ENCODE results near the gene OTOP2. TPM values are rescaled to one million over a fixed set of nuclear protein-coding genes. Genes with fewer than 3 reads are reported as not detected.
"Not testable (repeated sequence)": the region's sequence is repeated elsewhere in the genome, so short reads cannot be mapped to it uniquely, and the experiment has no call there.

Gene OTOP2
- total RNA-seq, 4 donors from 2014 or later = not detected

DNA sequence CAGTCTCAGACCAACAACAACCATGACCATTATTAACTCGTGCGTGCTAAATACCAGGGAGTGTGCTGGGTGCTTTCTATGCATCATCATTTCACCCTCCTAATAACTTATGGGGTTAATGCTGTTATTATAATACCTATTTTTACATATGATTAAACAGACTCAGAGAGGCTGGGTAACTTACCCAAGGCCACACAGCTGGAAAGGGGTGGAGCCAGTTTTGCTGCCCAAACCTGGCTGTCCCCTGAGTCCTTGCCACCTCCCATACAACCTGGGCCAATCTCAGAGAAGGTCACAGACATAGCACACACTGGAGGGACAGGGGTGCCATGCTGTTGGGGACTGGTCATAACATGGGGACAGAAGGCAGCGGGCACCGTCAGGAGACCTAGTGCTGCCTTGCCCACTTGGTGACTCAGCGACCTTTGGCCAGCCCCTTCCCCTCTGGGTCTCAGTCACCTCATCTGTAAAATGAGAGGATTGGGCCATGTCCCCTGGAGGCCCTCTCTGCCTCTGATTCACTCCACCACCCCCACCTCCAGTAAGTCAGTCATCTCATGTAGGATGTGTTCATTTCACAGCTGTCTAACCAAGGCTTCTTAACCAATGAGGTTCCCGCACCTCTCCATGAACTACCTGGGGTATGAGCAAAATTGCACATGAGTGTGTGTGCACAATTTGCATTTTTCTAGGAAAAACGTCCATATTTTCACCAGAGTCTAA is 19.2 kb upstream of the OTOP2 start:
- Histone ChIP-seq H3K27ac (replicated peaks in 1 of 4) (no peak overlapping the region), H3K4me1 (no peaks in the 10 kb centered on the region), H3K36me3 (no peaks in the 10 kb centered on the region), H3K9me3 (no peaks in the 10 kb centered on the region), H3K27me3 (peaks cover 0 to 64% (median 0%) of the 10 kb centered on the region in 4 donors), H3K4me3 (no peak overlapping the region)
- 74% methylated on average over 7 of the region's 7 CpGs for WGBS
- TF ChIP-seq EP300 (IDR thresholded peaks at IDR 0.05) = no peak
- TF ChIP-seq, protein P1, sequence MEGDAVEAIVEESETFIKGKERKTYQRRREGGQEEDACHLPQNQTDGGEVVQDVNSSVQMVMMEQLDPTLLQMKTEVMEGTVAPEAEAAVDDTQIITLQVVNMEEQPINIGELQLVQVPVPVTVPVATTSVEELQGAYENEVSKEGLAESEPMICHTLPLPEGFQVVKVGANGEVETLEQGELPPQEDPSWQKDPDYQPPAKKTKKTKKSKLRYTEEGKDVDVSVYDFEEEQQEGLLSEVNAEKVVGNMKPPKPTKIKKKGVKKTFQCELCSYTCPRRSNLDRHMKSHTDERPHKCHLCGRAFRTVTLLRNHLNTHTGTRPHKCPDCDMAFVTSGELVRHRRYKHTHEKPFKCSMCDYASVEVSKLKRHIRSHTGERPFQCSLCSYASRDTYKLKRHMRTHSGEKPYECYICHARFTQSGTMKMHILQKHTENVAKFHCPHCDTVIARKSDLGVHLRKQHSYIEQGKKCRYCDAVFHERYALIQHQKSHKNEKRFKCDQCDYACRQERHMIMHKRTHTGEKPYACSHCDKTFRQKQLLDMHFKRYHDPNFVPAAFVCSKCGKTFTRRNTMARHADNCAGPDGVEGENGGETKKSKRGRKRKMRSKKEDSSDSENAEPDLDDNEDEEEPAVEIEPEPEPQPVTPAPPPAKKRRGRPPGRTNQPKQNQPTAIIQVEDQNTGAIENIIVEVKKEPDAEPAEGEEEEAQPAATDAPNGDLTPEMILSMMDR (IDR thresholded peaks at IDR 0.05) = no peak
- intact Hi-C loops (cut with DNase I) = no loop called here
- no peak for DNase-seq (ENCODE audit: extremely low spot score)

DNA sequence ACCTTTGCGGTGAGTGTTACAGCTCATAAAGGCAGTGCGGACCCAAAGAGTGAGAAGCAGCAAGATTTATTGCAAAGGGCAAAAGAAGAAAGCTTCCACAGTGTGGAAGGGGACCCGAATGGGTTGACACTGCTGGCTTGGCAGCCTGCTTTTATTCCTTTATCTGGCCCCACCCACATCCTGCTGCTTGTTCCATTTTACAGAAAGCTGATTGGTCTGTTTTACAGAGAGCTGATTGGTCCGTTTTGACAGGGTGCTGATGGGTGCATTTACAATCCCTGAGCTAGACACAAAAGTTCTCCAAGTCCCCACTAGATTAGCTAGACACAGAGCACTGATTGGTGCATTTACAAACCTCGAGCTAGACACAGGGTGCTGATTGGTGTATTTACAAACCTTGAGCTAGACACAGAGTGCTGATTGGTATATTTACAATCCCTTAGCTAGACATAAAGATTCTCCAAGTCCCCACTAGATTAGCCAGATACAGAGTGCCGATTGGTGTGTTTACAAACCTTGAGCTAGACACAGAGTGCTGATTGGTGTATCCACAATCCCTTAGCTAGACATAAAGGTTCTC is 17.8 kb upstream of the OTOP2 start:
- intact Hi-C loops (cut with DNase I); H3K9me3 ChIP-seq; DNase-seq (ENCODE audit: extremely low spot score); H3K27ac ChIP-seq (replicated peaks in 1 of 4); H3K36me3 ChIP-seq; H3K4me1 ChIP-seq; H3K4me3 ChIP-seq: not testable (repeated sequence)
- peaks cover 0 to 59% (median 0%) of the 10 kb centered on the region in 4 donors for H3K27me3 ChIP-seq
- WGBS = 78% methylated on average over 6 of the region's 6 CpGs

DNA sequence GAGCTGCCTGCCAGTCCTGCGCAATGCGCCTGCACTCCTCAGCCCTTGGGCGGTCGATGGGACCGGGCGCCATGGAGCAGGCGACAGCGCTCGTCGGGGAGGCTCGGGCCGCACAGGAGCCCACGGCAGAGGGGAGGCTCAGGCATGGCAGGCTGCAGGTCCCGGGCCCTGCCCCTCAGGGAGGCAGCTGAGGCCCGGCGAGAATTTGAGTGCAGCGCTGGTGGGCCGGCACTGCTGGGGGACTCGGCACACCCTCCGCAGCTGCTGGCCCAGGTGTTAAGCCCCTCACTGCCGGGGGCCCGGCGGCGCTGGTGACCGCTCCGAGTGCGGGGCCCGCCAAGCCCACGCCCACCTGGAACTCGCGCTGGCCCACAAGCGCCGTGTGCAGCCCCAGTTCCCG is 17.1 kb upstream of the OTOP2 start:
- H3K9me3 ChIP-seq = no peaks in the 10 kb centered on the region
- no peak overlapping the region for H3K27ac ChIP-seq (replicated peaks in 1 of 4)
- WGBS = 89% methylated on average over 10 of the region's 34 CpGs
- no peaks in the 10 kb centered on the region for H3K36me3 ChIP-seq
- H3K4me3 ChIP-seq = no peak overlapping the region
- DNase-seq (ENCODE audit: extremely low spot score) = no peak
- peaks cover 0 to 54% (median 0%) of the 10 kb centered on the region in 4 donors for H3K27me3 ChIP-seq
- TF ChIP-seq EP300 (IDR thresholded peaks at IDR 0.05) = no peak
- TF ChIP-seq, protein P1 (IDR thresholded peaks at IDR 0.05) = no peak
- TF ChIP-seq POLR2A (IDR thresholded peaks at IDR 0.05; ENCODE audit: low read depth) = no peak
- TF ChIP-seq POLR2AphosphoS5 (IDR thresholded peaks at IDR 0.05) = no peak
- intact Hi-C loops (cut with DNase I) = no loop called here
- H3K4me1 ChIP-seq = no peaks in the 10 kb centered on the region

DNA sequence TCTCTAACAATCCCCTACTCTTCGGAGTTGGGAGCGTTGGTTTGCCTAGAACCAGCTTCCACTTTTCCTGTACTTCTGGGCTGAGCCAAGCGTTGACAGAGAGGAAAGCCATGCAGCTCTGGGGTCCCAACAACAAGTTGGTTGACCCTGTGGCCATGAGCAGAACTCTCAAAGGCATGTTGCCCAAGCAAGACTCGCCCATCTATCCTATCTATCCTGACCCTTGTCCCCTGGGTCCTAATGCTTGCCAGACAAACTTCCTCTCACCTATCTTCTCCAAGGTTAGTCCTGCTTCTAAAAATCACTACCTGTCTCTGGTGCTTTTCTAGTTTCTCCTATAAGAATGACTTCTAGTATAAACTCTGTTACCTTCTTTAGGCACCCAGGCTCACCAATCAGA is 15.0 kb upstream of the OTOP2 start:
- DNase-seq (ENCODE audit: extremely low spot score); H3K27ac ChIP-seq (replicated peaks in 1 of 4); H3K4me1 ChIP-seq; H3K4me3 ChIP-seq; intact Hi-C loops (cut with DNase I); H3K9me3 ChIP-seq; H3K36me3 ChIP-seq: not testable (repeated sequence)
- 69% methylated on average over 4 of the region's 4 CpGs for WGBS
- peaks cover 0 to 33% (median 0%) of the 10 kb centered on the region in 4 donors for H3K27me3 ChIP-seq

DNA sequence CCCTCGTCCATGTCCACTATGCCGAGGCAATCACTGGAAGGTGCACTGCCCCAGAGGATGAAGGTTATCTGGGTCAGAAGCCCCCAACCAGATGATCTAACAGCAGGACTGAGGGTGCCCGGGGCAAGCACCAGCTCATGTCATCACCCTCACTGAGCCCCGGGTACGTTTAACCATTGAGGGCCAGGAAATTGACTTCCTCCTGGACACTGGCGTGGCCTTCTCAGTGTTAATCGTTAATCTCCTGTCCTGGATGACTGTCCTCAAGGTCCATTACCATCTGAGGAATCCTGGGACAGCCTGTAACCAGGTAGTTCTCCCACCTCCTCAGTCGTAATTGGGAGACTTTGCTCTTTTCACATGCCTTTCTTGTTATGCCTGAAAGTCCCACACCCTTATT is 12.7 kb upstream of the OTOP2 start:
- H3K4me1 ChIP-seq; DNase-seq (ENCODE audit: extremely low spot score); H3K27ac ChIP-seq (replicated peaks in 1 of 4); H3K9me3 ChIP-seq; H3K4me3 ChIP-seq; H3K36me3 ChIP-seq; intact Hi-C loops (cut with DNase I): not testable (repeated sequence)
- 78% methylated on average over 6 of the region's 8 CpGs for WGBS
- H3K27me3 ChIP-seq = peaks cover 0 to 23% (median 0%) of the 10 kb centered on the region in 4 donors

DNA sequence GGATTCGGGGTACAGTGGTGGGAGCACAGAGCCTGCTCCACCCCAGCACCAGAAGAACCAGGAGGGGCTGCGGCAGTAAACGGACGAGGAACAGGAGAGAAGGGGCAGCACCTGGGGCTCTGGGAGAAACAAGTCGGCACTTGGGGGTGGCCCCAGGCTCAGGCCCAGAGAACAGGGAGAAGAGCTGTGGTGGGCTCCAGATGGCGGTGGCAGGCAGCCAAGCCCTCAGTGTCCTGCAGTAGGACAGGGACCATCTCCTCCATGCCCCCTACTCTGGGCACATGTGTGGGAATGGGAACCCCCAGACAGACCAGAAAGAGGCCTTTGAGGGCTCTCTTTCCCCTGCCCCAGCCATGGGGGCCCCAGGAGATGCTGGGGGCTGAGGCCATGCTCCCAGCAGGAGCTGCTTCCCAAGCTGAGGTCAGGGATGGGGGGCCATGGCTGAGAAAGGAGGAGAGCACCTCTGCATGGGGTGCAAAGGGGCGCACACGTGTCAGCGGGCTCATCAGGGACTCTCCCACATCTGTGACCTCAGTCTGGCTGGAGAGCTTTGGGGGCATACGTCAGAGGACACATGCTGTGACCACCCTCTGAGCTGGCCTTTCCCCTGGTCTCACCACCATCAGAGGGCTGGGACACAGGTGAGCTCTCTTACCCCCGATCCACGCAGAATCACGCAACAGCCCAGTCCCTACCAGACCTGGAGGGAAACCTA is 7.8 kb upstream of the OTOP2 start:
- no peaks in the 10 kb centered on the region for H3K9me3 ChIP-seq
- H3K27ac ChIP-seq (replicated peaks in 1 of 4) = no peak overlapping the region
- peaks cover 0 to 53% (median under 1%) of the 10 kb centered on the region in 4 donors for H3K27me3 ChIP-seq
- WGBS = 83% methylated on average over 9 of the region's 13 CpGs
- H3K36me3 ChIP-seq = no peaks in the 10 kb centered on the region
- intact Hi-C loops (cut with DNase I) = no loop called here
- no peak overlapping the region for H3K4me3 ChIP-seq
- TF ChIP-seq POLR2AphosphoS5 (IDR thresholded peaks at IDR 0.05) = no peak
- TF ChIP-seq EP300 (IDR thresholded peaks at IDR 0.05) = no peak
- TF ChIP-seq, protein P1 (IDR thresholded peaks at IDR 0.05) = no peak
- H3K4me1 ChIP-seq = peaks cover 0 to 6% (median 2%) of the 10 kb centered on the region in 4 donors
- DNase-seq (ENCODE audit: extremely low spot score) = no peak

Data from esophagus muscularis mucosa (tissue), 4 donors.